Activated CD4-positive, alpha-beta memory T cell treated with anti-CD3 and anti-CD28 coated beads for 36 hours (primary cell): ENCODE data around the gene COL9A1. TPM values are rescaled to one million over a fixed set of nuclear protein-coding genes. Genes with fewer than 3 reads are reported as not detected.
"Not testable (repeated sequence)": the region's sequence is repeated elsewhere in the genome, so short reads cannot be mapped to it uniquely, and the experiment has no call there.

ENCODE experiments used
- CTCF ChIA-PET: fragments of 350-600 bp; sonication (Branson Sonifier 250); formaldehyde crosslinking; loops from one replicate; lab custom pipeline; 2021; ENCODE audit warnings: antibody characterized with exemption, inconsistent platforms; lab: Charles Lee
- POLR2A ChIA-PET: fragments of 350-600 bp; sonication (Branson Sonifier 250); formaldehyde crosslinking; loops from one replicate; lab custom pipeline; 2021; ENCODE audit warnings: antibody characterized with exemption; lab: Charles Lee
- DNase-seq: peaks from one replicate; pipeline ENCODE4 v3.0.0-alpha.2; 2020
- H3K27ac Mint-ChIP-seq: one replicate; pipeline ENCODE4 v1.8.0; 2021; ENCODE audit warnings: mixed read lengths
- H3K27me3 Mint-ChIP-seq: one replicate; pipeline ENCODE4 v1.8.0; 2021; ENCODE audit warnings: mixed read lengths
- H3K36me3 Mint-ChIP-seq: one replicate; pipeline ENCODE4 v1.8.0; 2021; ENCODE audit warnings: mixed read lengths
- H3K4me1 Mint-ChIP-seq: one replicate; pipeline ENCODE4 v1.8.0; 2021; ENCODE audit warnings: low read depth, mixed read lengths
- H3K4me3 Mint-ChIP-seq: one replicate; pipeline ENCODE4 v1.8.0; 2021; ENCODE audit warnings: mild to moderate bottlenecking, mixed read lengths
- H3K9me3 Mint-ChIP-seq: one replicate; pipeline ENCODE4 v1.8.0; 2021; ENCODE audit warnings: mixed read lengths
- intact Hi-C: fragments of 100-400 bp; cut with micrococcal nuclease; formaldehyde crosslinking; loops from one replicate; pipeline ENCODE4 v1.15.1; 2023
- total RNA-seq, 2 experiments: library from RNA; stranded (reverse); gene quantifications; one replicate each; pipeline ENCODE4 v1.2.3, GENCODE V29; 2021

Gene COL9A1
- total RNA-seq, 2 experiments from 2014 or later, result not detected

- no peaks in the 10 kb centered on the region for H3K9me3 Mint-ChIP-seq
- H3K27ac Mint-ChIP-seq, result no peak overlapping the region
- DNase-seq, result no peak
- intact Hi-C loops, result loop anchor here (5.0 kb wide), 3 partner anchors 92 to 643 kb away; partner anchors contain the start of gene B3GAT2
- H3K27me3 Mint-ChIP-seq, result peaks cover 21% of the 10 kb centered on the region
- H3K4me1 Mint-ChIP-seq, result peaks cover 2% of the 10 kb centered on the region
- ChIA-PET POLR2A (no interaction called here), CTCF (interaction anchor here (0.6 to 6.7 kb wide), 2 partner anchors 16 to 54 kb away, joined by 3 to 175 read pairs; no protein-coding TSS in a partner anchor)
- no peak overlapping the region for H3K4me3 Mint-ChIP-seq
- H3K36me3 Mint-ChIP-seq, result no peaks in the 10 kb centered on the region
Observed at GRCh38 chr6:70314296-70314695, 11.4 kb upstream of the COL9A1 start.

GRCh38 chr6:70312165-70312745, 9.4 kb upstream of the COL9A1 start:
- intact Hi-C loops, result loop anchor here (5.0 kb wide), 3 partner anchors 90 to 645 kb away; partner anchors contain the start of gene B3GAT2
- POLR2A ChIA-PET, result no interaction called here
- peak; percentile 17 for DNase-seq
- H3K36me3 Mint-ChIP-seq, result no peaks in the 10 kb centered on the region
- H3K27ac Mint-ChIP-seq, result no peak overlapping the region
- peaks cover 19% of the 10 kb centered on the region for H3K27me3 Mint-ChIP-seq
- no peak overlapping the region for H3K4me3 Mint-ChIP-seq
- H3K4me1 Mint-ChIP-seq, result peaks cover 2% of the 10 kb centered on the region
- H3K9me3 Mint-ChIP-seq, result no peaks in the 10 kb centered on the region
- CTCF ChIA-PET, result interaction anchor here (6.7 kb wide), 1 partner anchor 56 kb away, joined by 175 read pairs; no protein-coding TSS in a partner anchor

GRCh38 chr6:70310063-70310694, 7.3 kb upstream of the COL9A1 start:
- H3K27me3 Mint-ChIP-seq, result peaks cover 15% of the 10 kb centered on the region
- H3K27ac Mint-ChIP-seq, result no peak overlapping the region
- ChIA-PET CTCF (interaction anchor here (0.5 to 6.7 kb wide), 26 partner anchors 10 to 704 kb away, joined by 3 to 175 read pairs (median 5); partner anchors contain the start of gene B3GAT2), POLR2A (no interaction called here)
- intact Hi-C loops, result loop anchor here (1.0 to 5.0 kb wide), 6 partner anchors 59 to 703 kb away; partner anchors contain the start of gene B3GAT2
- H3K4me1 Mint-ChIP-seq, result peaks cover 2% of the 10 kb centered on the region
- no peak for DNase-seq
- H3K9me3 Mint-ChIP-seq, result no peaks in the 10 kb centered on the region
- H3K36me3 Mint-ChIP-seq, result no peaks in the 10 kb centered on the region
- no peak overlapping the region for H3K4me3 Mint-ChIP-seq

GRCh38 chr6:70309243-70309642, 6.4 kb upstream of the COL9A1 start:
- Mint-ChIP-seq H3K36me3 (no peaks in the 10 kb centered on the region), H3K27me3 (peaks cover 14% of the 10 kb centered on the region), H3K9me3 (no peaks in the 10 kb centered on the region), H3K4me1 (peaks cover 2% of the 10 kb centered on the region), H3K4me3 (no peak overlapping the region), H3K27ac (no peak overlapping the region)
- ChIA-PET POLR2A (no interaction called here), CTCF (interaction anchor here (0.6 to 6.7 kb wide), 17 partner anchors 14 to 705 kb away, joined by 3 to 175 read pairs (median 7); partner anchors contain the start of gene B3GAT2)
- DNase-seq, result no peak
- intact Hi-C loops, result no loop called here

GRCh38 chr6:70308142-70308541, 5.3 kb upstream of the COL9A1 start:
- H3K4me1 Mint-ChIP-seq, DNase-seq, intact Hi-C loops, H3K27ac Mint-ChIP-seq, POLR2A ChIA-PET, H3K4me3 Mint-ChIP-seq, H3K9me3 Mint-ChIP-seq, H3K36me3 Mint-ChIP-seq: not testable (repeated sequence)
- peaks cover 12% of the 10 kb centered on the region for H3K27me3 Mint-ChIP-seq
- CTCF ChIA-PET, result interaction anchor here (2.2 to 6.7 kb wide), 9 partner anchors 13 to 706 kb away, joined by 7 to 175 read pairs (median 15); partner anchors contain the start of gene B3GAT2

- DNase-seq, result no peak
- Mint-ChIP-seq H3K4me3 (no peak overlapping the region), H3K27me3 (peaks cover 16% of the 10 kb centered on the region), H3K9me3 (no peaks in the 10 kb centered on the region), H3K4me1 (no peaks in the 10 kb centered on the region), H3K36me3 (no peaks in the 10 kb centered on the region), H3K27ac (no peak overlapping the region)
- ChIA-PET CTCF (interaction anchor here (1.3 to 2.5 kb wide), 2 partner anchors 62 to 86 kb away, joined by 3 to 14 read pairs; no protein-coding TSS in a partner anchor), POLR2A (no interaction called here)
- intact Hi-C loops, result no loop called here
Observed at GRCh38 chr6:70307008-70307407, 4.1 kb upstream of the COL9A1 start.

GRCh38 chr6:70304616-70305015, 1.7 kb upstream of the COL9A1 start:
- POLR2A ChIA-PET, result no interaction called here

GRCh38 chr6:70299456-70299855, 3.4 kb downstream of the COL9A1 start:
- DNase-seq, result no peak
- Mint-ChIP-seq H3K27me3 (peaks cover 16% of the 10 kb centered on the region), H3K9me3 (no peaks in the 10 kb centered on the region), H3K27ac (no peak overlapping the region), H3K4me1 (no peaks in the 10 kb centered on the region), H3K36me3 (no peaks in the 10 kb centered on the region), H3K4me3 (no peak overlapping the region)
- CTCF ChIA-PET, result interaction anchor here (1.3 kb wide), 2 partner anchors 11 to 15 kb away, joined by 3 to 4 read pairs; no protein-coding TSS in a partner anchor
- intact Hi-C loops, result no loop called here
- POLR2A ChIA-PET, result no interaction called here

More at GRCh38 chr6:70304616-70305015, 1.7 kb upstream of the COL9A1 start:
- Mint-ChIP-seq H3K27ac (no peak overlapping the region), H3K36me3 (no peaks in the 10 kb centered on the region), H3K4me1 (no peaks in the 10 kb centered on the region), H3K27me3 (peaks cover 20% of the 10 kb centered on the region), H3K9me3 (no peaks in the 10 kb centered on the region), H3K4me3 (no peak overlapping the region)
- no peak for DNase-seq
- CTCF ChIA-PET, result interaction anchor here (0.7 kb wide), 2 partner anchors 64 to 651 kb away, joined by 3 to 4 read pairs; no protein-coding TSS in a partner anchor
- intact Hi-C loops, result no loop called here

- ChIA-PET CTCF (interaction anchor here (1.3 kb wide), 1 partner anchor 16 kb away, joined by 3 read pairs; no protein-coding TSS in a partner anchor), POLR2A (no interaction called here)
- H3K36me3 Mint-ChIP-seq, result no peaks in the 10 kb centered on the region
- peaks cover 12% of the 10 kb centered on the region for H3K27me3 Mint-ChIP-seq
- intact Hi-C loops, result no loop called here
- DNase-seq, result no peak
- no peak overlapping the region for H3K27ac Mint-ChIP-seq
- no peak overlapping the region for H3K4me3 Mint-ChIP-seq
- H3K4me1 Mint-ChIP-seq, result no peaks in the 10 kb centered on the region
- H3K9me3 Mint-ChIP-seq, result no peaks in the 10 kb centered on the region
Observed at GRCh38 chr6:70298068-70298467, 4.8 kb downstream of the COL9A1 start.

- H3K27me3 Mint-ChIP-seq, result peaks cover 3% of the 10 kb centered on the region
- no peaks in the 10 kb centered on the region for H3K36me3 Mint-ChIP-seq
Observed at GRCh38 chr6:70292193-70292592, 10.7 kb downstream of the COL9A1 start.

GRCh38 chr6:70289299-70289698, 13.6 kb downstream of the COL9A1 start:
- Mint-ChIP-seq H3K27me3 (peaks cover 6% of the 10 kb centered on the region), H3K9me3 (no peaks in the 10 kb centered on the region), H3K4me3 (no peak overlapping the region), H3K36me3 (no peaks in the 10 kb centered on the region), H3K4me1 (no peaks in the 10 kb centered on the region), H3K27ac (no peak overlapping the region)
- POLR2A ChIA-PET, result no interaction called here
- intact Hi-C loops, result no loop called here
- CTCF ChIA-PET, result no interaction called here
- no peak for DNase-seq

More at GRCh38 chr6:70292193-70292592, 10.7 kb downstream of the COL9A1 start:
- no peaks in the 10 kb centered on the region for H3K9me3 Mint-ChIP-seq
- intact Hi-C loops, result no loop called here
- ChIA-PET CTCF (interaction anchor here (1.6 to 1.9 kb wide), 2 partner anchors 17 to 77 kb away, joined by 4 to 7 read pairs; no protein-coding TSS in a partner anchor), POLR2A (no interaction called here)
- no peak overlapping the region for H3K4me3 Mint-ChIP-seq
- H3K4me1 Mint-ChIP-seq, result no peaks in the 10 kb centered on the region
- H3K27ac Mint-ChIP-seq, result no peak overlapping the region
- no peak for DNase-seq

GRCh38 chr6:70286905-70287304, 16.0 kb downstream of the COL9A1 start:
- DNase-seq, result no peak
- Mint-ChIP-seq H3K27ac (no peak overlapping the region), H3K4me1 (no peaks in the 10 kb centered on the region), H3K27me3 (peaks cover 22% of the 10 kb centered on the region), H3K36me3 (no peaks in the 10 kb centered on the region), H3K4me3 (no peak overlapping the region), H3K9me3 (no peaks in the 10 kb centered on the region)
- ChIA-PET CTCF (no interaction called here), POLR2A (no interaction called here)
- intact Hi-C loops, result no loop called here
